Uterus (tissue), 4 donors: ENCODE measurements around the gene PRR13. TPM values are rescaled to one million over a fixed set of nuclear protein-coding genes. Genes with fewer than 3 reads are reported as not detected.

Source experiments
- DNase-seq, 2 donors: peaks; one replicate each; pipeline ENCODE4 v3.0.0-alpha.2; 2019 to 2020
- H3K27ac ChIP-seq, 2 donors: fragments of 200-600 bp; sonication (generic); 1 replicate in 1 of 2; 2 replicates in 1 of 2; pipeline ENCODE4 v1.5.1; 2016 to 2018
- H3K27me3 ChIP-seq, 2 donors: fragments of 200-600 bp; sonication (generic); one replicate each; pipeline ENCODE4 v1.5.1; 2018 to 2019; ENCODE audit warnings: control low read depth in 1 of 2
- H3K36me3 ChIP-seq, 2 donors: fragments of 200-600 bp; sonication (generic); one replicate each; pipeline ENCODE4 v1.5.1; 2019; ENCODE audit warnings: control low read depth in 1 of 2
- H3K4me1 ChIP-seq, 2 donors: fragments of 200-600 bp; sonication (generic); one replicate each; pipeline ENCODE4 v1.5.1; 2018 to 2019; ENCODE audit warnings: control low read depth in 1 of 2
- H3K4me3 ChIP-seq, 2 donors: fragments of 200-600 bp; sonication (generic); 1 replicate in 1 of 2; 2 replicates in 1 of 2; pipeline ENCODE4 v1.5.1; 2018 to 2019; ENCODE audit warnings: mild to moderate bottlenecking in 1 of 2
- H3K9me3 ChIP-seq, 2 donors: fragments of 200-600 bp; sonication (generic); one replicate each; pipeline ENCODE4 v1.5.1; 2019; ENCODE audit warnings: control low read depth in 1 of 2
- CTCF ChIP-seq, 4 experiments: fragments of 200-600 bp in 2 of 4; fragments of 450-650 bp in 2 of 4; sonication (generic) in 2 of 4; IDR thresholded peaks; one replicate each; pipeline ENCODE4 v1.5.1; 2016 to 2019; ENCODE audit warnings: antibody characterized with exemption in 4 of 4, mild to moderate bottlenecking in 2 of 4, moderate library complexity in 1 of 4
- POLR2A ChIP-seq, 2 donors: fragments of 450-650 bp; IDR thresholded peaks; one replicate each; pipeline ENCODE4 v1.6.1; 2016; ENCODE audit warnings: antibody characterized with exemption in 2 of 2, mild to moderate bottlenecking in 1 of 2, moderate library complexity in 1 of 2
- intact Hi-C: fragments of 100-400 bp; cut with DNase I; formaldehyde crosslinking; loops from one replicate; pipeline ENCODE4 v1.15.1; 2023; ENCODE audit warnings: low total_unique reads
- total RNA-seq, 4 donors: library from RNA; depleted of rRNA in 3 of 4; stranded (reverse); fragments of >200 nt in 3 of 4; gene quantifications; one replicate each; pipeline versions ENCODE4 v1.1.0 to v1.2.4, GENCODE V29; 2014 to 2023
- donor health status: DM: yes; HTN: yes; CAD: no.

The PRR13 gene
- total RNA-seq, 4 donors from 2014 or later, result 2.6 to 88.2 (median 20.1) TPM

GRCh38 chr12:53481939-53482586 is 40.5 kb downstream of the PRR13 start:
- no peaks in the 10 kb centered on the region for H3K27me3 ChIP-seq
- intact Hi-C loops, result no loop called here
- H3K4me1 ChIP-seq, result peaks cover 0 to 4% of the 10 kb centered on the region in 2 donors
- no peaks in the 10 kb centered on the region for H3K9me3 ChIP-seq
- no peaks in the 10 kb centered on the region for H3K36me3 ChIP-seq
- no peak overlapping the region for H3K4me3 ChIP-seq
- TF ChIP-seq POLR2A (IDR thresholded peaks at IDR 0.05), result no peak
- TF ChIP-seq CTCF (IDR thresholded peaks at IDR 0.05), result no peak
- H3K27ac ChIP-seq, result peak overlapping the region in 1 of 2 donors; percentile 20
- DNase-seq, result no peak

- no peaks in the 10 kb centered on the region for H3K36me3 ChIP-seq
- H3K4me1 ChIP-seq, result peaks cover 0 to 4% of the 10 kb centered on the region in 2 donors
- H3K4me3 ChIP-seq, result no peak overlapping the region
- H3K27me3 ChIP-seq, result no peaks in the 10 kb centered on the region
- no peak for TF ChIP-seq POLR2A (IDR thresholded peaks at IDR 0.05)
- TF ChIP-seq CTCF (IDR thresholded peaks at IDR 0.05), result no peak
- DNase-seq, result peak in 1 of 2 donors; percentile 24
- H3K27ac ChIP-seq, result peak overlapping the region in 1 of 2 donors; percentile 20
- no peaks in the 10 kb centered on the region for H3K9me3 ChIP-seq
- intact Hi-C loops, result no loop called here
Measured at GRCh38 chr12:53482626-53483168, 41.2 kb downstream of the PRR13 start.

GRCh38 chr12:53483225-53483978 is 41.9 kb downstream of the PRR13 start:
- TF ChIP-seq CTCF (IDR thresholded peaks at IDR 0.05), result no peak
- no peaks in the 10 kb centered on the region for H3K27me3 ChIP-seq
- no peaks in the 10 kb centered on the region for H3K36me3 ChIP-seq
- peak in 1 of 2 donors; percentile 19 for DNase-seq
- no peak overlapping the region for H3K27ac ChIP-seq
- peaks cover 0 to 4% of the 10 kb centered on the region in 2 donors for H3K4me1 ChIP-seq
- no peaks in the 10 kb centered on the region for H3K9me3 ChIP-seq
- no peak overlapping the region for H3K4me3 ChIP-seq
- intact Hi-C loops, result no loop called here

GRCh38 chr12:53483979-53484377 is 42.4 kb downstream of the PRR13 start:
- no peak for TF ChIP-seq POLR2A (IDR thresholded peaks at IDR 0.05)
- TF ChIP-seq CTCF (IDR thresholded peaks at IDR 0.05), result no peak
- Histone ChIP-seq H3K9me3 (no peaks in the 10 kb centered on the region), H3K27ac (no peak overlapping the region), H3K27me3 (no peaks in the 10 kb centered on the region), H3K4me1 (peaks cover 0 to 4% of the 10 kb centered on the region in 2 donors), H3K4me3 (no peak overlapping the region), H3K36me3 (no peaks in the 10 kb centered on the region)
- DNase-seq, result no peak
- intact Hi-C loops, result no loop called here
